22Rv1 (cell line): ENCODE data around the gene ZFHX3.

Source experiments
- CTCF ChIP-seq: fragments of 450-650 bp; IDR thresholded peaks from 2 replicates; pipeline ENCODE4 v1.5.1; 2017; ENCODE audit warnings: mild to moderate bottlenecking
- ZFX ChIP-seq: fragments of 450-650 bp; IDR thresholded peaks from 2 replicates; pipeline ENCODE4 v1.6.1; 2017; ENCODE audit warnings: antibody characterized with exemption, borderline replicate concordance

- no peak for TF ChIP-seq CTCF
- no peak for TF ChIP-seq ZFX
Measured at GRCh38 chr16:72809446-72809845, 238.5 kb downstream of the ZFHX3 start.
